Transverse colon (tissue), 4 donors: ENCODE measurements around the gene ANKS1B. TPM values are rescaled to one million over a fixed set of nuclear protein-coding genes. Genes with fewer than 3 reads are reported as not detected.
"Not testable (repeated sequence)": the region's sequence is repeated elsewhere in the genome, so short reads cannot be mapped to it uniquely, and the experiment has no call there.

Source experiments
- DNase-seq: peaks from one replicate; pipeline ENCODE4 v3.0.0-alpha.2; 2019
- H3K27ac ChIP-seq, 4 donors: fragments of 200-600 bp; sonication (generic); 2 replicates each; pipeline ENCODE4 v1.5.1; 2016 to 2018; ENCODE audit warnings: inconsistent platforms in 4 of 4
- H3K27me3 ChIP-seq: fragments of 200-600 bp; sonication (generic); 2 replicates; pipeline ENCODE4 v1.5.1; 2017; ENCODE audit warnings: inconsistent platforms
- H3K36me3 ChIP-seq, 4 donors: fragments of 200-600 bp; sonication (generic); 2 replicates each; pipeline ENCODE4 v1.5.1; 2017 to 2019; ENCODE audit warnings: inconsistent platforms in 4 of 4
- H3K4me1 ChIP-seq, 4 donors: fragments of 200-600 bp; sonication (generic); 2 replicates each; pipeline ENCODE4 v1.5.1; 2017 to 2020; ENCODE audit warnings: inconsistent platforms in 4 of 4
- H3K4me3 ChIP-seq, 4 donors: fragments of 200-600 bp; sonication (generic); 1 replicate in 1 of 4; 2 replicates in 3 of 4; pipeline versions ENCODE4 v1.5.1 to v1.6.1; 2017 to 2019; ENCODE audit warnings: inconsistent platforms in 4 of 4
- H3K9me3 ChIP-seq, 2 donors: fragments of 200-600 bp; sonication (generic); 2 replicates each; pipeline ENCODE4 v1.5.1; 2017 to 2019; ENCODE audit warnings: inconsistent platforms in 2 of 2
- EP300 ChIP-seq: sonication (generic); formaldehyde crosslinking; IDR thresholded peaks from one replicate; pipeline ENCODE4 v1.6.1; 2017; ENCODE audit warnings: antibody characterized with exemption, low read depth
- POLR2A ChIP-seq: fragments of 450-650 bp; IDR thresholded peaks from one replicate; pipeline ENCODE4 v1.6.1; 2016; ENCODE audit warnings: antibody characterized with exemption, mild to moderate bottlenecking, moderate library complexity
- POLR2AphosphoS5 ChIP-seq, 3 donors: sonication (generic); formaldehyde crosslinking; IDR thresholded peaks; one replicate each; pipeline ENCODE4 v1.6.1; 2016; ENCODE audit warnings: antibody characterized with exemption in 3 of 3
- WGBS, 2 donors: methylation state at CpG; one replicate each; pipeline ENCODE4 v1.1.5; 2018; ENCODE audit warnings: low coverage in 1 of 2; 5-methylcytosine and 5-hydroxymethylcytosine counted together
- in situ Hi-C, 4 donors: fragments of 200-750 bp; cut with MboI; loops; one replicate each; pipeline versions ENCODE4 v1.15.0 to v1.15.1; 2017; ENCODE audit warnings: low sequenced_read_pairs in 3 of 4, low pct_ligation_motif_present in 1 of 4, low pct_unique_long_range_greater_than_20kb in 1 of 4
- intact Hi-C: fragments of 100-400 bp; cut with DNase I; formaldehyde crosslinking; loops from one replicate; pipeline ENCODE4 v1.15.1; 2023; ENCODE audit warnings: low total_unique reads
- total RNA-seq, 4 donors: library from RNA; depleted of rRNA; stranded (reverse); fragments of >200 nt; gene quantifications; one replicate each; pipeline ENCODE4 v1.1.0, GENCODE V29; 2016
- TF ChIP-seq, protein P1 (sequence below), 5 experiments: fragments of 200-600 bp in 3 of 5; fragments of 450-650 bp in 2 of 5; sonication (generic) in 3 of 5; IDR thresholded peaks; 1 replicate in 2 of 5; 2 replicates in 3 of 5; pipeline ENCODE4 v1.5.1; 2016 to 2017; ENCODE audit warnings: antibody characterized with exemption in 5 of 5, inconsistent platforms in 3 of 5, mild to moderate bottlenecking in 2 of 5, moderate library complexity in 1 of 5

Gene ANKS1B
- total RNA-seq, 4 donors from 2014 or later = 1.4 to 6.4 (median 3.5) TPM; not detected in 1

DNA sequence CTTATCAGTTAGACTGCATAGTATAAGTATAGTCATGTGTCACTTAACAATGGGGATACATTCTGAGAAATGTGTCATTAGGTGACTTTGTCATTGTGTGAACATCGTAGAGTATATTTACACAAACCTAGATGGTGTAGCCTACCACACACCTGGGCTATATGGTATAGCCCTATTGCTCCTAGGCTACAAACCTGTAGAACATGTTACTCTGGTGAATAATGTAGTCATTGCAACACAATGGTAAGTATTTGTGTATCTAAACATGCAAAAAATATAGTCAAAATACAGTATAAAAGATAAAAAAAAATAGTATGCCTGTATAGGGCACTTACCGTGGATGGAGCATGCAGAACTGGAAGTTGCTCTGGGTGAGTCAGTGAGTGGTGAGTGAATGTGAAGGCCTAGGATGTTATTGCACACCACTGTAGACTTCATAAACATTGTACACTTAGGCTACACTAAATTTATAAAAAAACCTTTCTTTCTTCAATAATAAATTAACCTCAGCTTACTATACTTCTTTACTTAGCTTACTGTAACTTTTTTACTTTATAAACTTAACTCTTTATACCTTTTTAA, 40.3 kb upstream of the ANKS1B start:
- no peak overlapping the region for H3K27ac ChIP-seq
- WGBS, 2 donors = 76 to 83% methylated on average over 2 of the region's 2 CpGs
- intact Hi-C loops = no loop called here
- H3K36me3 ChIP-seq = no peaks in the 10 kb centered on the region
- no peaks in the 10 kb centered on the region for H3K27me3 ChIP-seq
- H3K4me3 ChIP-seq = no peak overlapping the region
- TF ChIP-seq EP300 (no peak), POLR2AphosphoS5 (IDR thresholded peaks at IDR 0.05) (no peak), POLR2A (no peak)
- TF ChIP-seq, protein P1, sequence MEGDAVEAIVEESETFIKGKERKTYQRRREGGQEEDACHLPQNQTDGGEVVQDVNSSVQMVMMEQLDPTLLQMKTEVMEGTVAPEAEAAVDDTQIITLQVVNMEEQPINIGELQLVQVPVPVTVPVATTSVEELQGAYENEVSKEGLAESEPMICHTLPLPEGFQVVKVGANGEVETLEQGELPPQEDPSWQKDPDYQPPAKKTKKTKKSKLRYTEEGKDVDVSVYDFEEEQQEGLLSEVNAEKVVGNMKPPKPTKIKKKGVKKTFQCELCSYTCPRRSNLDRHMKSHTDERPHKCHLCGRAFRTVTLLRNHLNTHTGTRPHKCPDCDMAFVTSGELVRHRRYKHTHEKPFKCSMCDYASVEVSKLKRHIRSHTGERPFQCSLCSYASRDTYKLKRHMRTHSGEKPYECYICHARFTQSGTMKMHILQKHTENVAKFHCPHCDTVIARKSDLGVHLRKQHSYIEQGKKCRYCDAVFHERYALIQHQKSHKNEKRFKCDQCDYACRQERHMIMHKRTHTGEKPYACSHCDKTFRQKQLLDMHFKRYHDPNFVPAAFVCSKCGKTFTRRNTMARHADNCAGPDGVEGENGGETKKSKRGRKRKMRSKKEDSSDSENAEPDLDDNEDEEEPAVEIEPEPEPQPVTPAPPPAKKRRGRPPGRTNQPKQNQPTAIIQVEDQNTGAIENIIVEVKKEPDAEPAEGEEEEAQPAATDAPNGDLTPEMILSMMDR (IDR thresholded peaks at IDR 0.05) = no peak
- no peaks in the 10 kb centered on the region for H3K4me1 ChIP-seq
- no peaks in the 10 kb centered on the region for H3K9me3 ChIP-seq
- no peak for DNase-seq
- in situ Hi-C loops = no loop called here

DNA sequence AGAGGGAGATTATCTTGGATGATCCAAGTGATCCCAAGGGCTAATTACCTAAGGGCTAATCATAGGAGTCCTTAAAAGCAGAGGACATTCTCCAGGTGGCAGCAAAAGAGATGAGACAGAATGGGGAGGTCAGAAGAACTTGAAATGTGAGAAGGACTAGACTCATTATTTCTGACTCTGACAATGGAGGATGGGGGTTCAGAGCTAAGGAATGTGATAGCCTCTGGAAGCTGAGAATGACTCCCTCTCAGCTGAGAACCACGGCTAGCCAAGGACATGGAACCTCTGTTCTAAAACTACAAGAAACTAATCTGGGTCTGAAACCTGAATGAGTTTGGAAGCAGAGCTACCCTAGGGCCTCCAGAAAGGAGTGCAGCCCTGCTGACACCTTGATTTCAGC, 35.6 kb upstream of the ANKS1B start:
- intact Hi-C loops (no loop called here), in situ Hi-C loops (no loop called here)
- H3K4me3 ChIP-seq = no peak overlapping the region
- no peaks in the 10 kb centered on the region for H3K27me3 ChIP-seq
- 50 to 62% methylated on average over 1 of the region's 1 CpG for WGBS, 2 donors
- no peaks in the 10 kb centered on the region for H3K36me3 ChIP-seq
- no peak for DNase-seq
- no peak overlapping the region for H3K27ac ChIP-seq
- H3K4me1 ChIP-seq = no peaks in the 10 kb centered on the region
- TF ChIP-seq, protein P1 (IDR thresholded peaks at IDR 0.05) = no peak
- TF ChIP-seq EP300 (no peak), POLR2AphosphoS5 (IDR thresholded peaks at IDR 0.05) (no peak), POLR2A (no peak)
- no peaks in the 10 kb centered on the region for H3K9me3 ChIP-seq

DNA sequence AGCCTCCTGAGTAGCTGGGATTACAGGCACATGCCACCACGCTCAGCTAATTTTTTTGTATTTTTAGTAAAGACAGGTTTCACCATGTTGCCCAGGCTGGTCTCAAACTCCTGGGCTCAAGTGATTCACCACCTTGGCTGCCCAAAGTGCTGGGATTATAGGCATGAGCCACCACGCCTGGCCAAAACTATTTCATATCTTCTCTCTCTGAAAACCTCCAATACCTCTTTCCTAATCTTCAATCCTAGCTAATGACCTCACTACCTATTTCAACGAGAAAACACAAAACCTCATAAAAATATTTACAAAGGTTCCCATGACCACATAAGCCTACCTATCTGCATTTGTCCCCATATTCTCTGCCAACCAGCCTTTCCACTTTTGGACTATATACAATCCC, 32.3 kb upstream of the ANKS1B start:
- H3K4me1 ChIP-seq = no peaks in the 10 kb centered on the region
- no peaks in the 10 kb centered on the region for H3K36me3 ChIP-seq
- no peak overlapping the region for H3K4me3 ChIP-seq
- in situ Hi-C loops (no loop called here), intact Hi-C loops (no loop called here)
- WGBS, 2 donors = 71 to 78% methylated on average over 1 to 3 of the region's 3 CpGs
- H3K27ac ChIP-seq = no peak overlapping the region
- no peaks in the 10 kb centered on the region for H3K9me3 ChIP-seq
- H3K27me3 ChIP-seq = no peaks in the 10 kb centered on the region
- DNase-seq = no peak
- TF ChIP-seq POLR2AphosphoS5 (IDR thresholded peaks at IDR 0.05) (no peak), POLR2A (no peak), EP300 (no peak)
- TF ChIP-seq, protein P1 (IDR thresholded peaks at IDR 0.05) = no peak

DNA sequence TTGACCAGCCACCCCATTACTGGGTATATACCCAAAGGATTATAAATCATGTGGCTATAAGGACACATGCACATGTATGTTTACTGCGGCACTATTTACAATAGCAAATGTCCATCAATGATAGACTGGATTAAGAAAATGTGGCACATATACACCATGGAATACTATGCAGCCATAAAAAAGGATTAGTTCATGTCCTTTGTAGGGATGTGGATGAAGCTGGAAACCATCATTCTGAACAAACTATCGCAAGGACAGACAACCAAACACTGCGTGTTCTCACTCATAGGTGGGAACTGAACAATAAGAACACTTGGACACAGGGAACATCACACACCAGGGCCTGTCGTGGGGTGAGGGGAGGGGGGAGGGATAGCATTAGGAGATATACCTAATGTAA, 31.6 kb upstream of the ANKS1B start:
- DNase-seq, H3K4me1 ChIP-seq, H3K27ac ChIP-seq, H3K27me3 ChIP-seq, H3K36me3 ChIP-seq, intact Hi-C loops, H3K9me3 ChIP-seq, H3K4me3 ChIP-seq, in situ Hi-C loops: not testable (repeated sequence)
- 83 to 92% methylated on average over 1 to 4 of the region's 4 CpGs for WGBS, 2 donors

DNA sequence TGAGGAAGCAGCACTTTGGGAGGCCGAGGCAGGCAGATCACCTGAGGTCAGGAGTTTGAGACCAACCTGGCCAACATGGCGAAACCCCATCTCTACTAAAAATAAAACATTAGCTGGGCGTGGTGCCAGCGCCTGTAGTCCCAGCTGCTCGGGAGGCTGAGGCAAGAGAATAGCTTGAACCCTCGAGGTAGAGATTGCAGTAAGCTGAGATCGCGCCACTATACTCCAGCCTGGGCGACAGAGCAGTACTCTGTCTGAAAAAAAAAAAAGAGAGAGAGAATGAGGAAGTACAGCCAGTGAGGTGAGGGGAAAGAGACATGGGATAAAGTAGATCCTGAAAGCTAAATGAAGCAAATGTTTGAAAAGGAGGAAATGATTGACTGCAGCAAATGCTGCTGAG, 21.1 kb upstream of the ANKS1B start:
- H3K27me3 ChIP-seq, intact Hi-C loops, H3K27ac ChIP-seq, H3K4me3 ChIP-seq, H3K9me3 ChIP-seq, H3K36me3 ChIP-seq, in situ Hi-C loops, H3K4me1 ChIP-seq, DNase-seq: not testable (repeated sequence)
- 66 to 74% methylated on average over 5 to 9 of the region's 9 CpGs for WGBS, 2 donors
